ENCODE measurements around the gene TMEM54. TPM values are rescaled to one million over a fixed set of nuclear protein-coding genes. Genes with fewer than 3 reads are reported as not detected.

TMEM54 gene
- total and polyA plus RNA-seq, 9 of the 15 experiments (the other 6 are each of a cell fraction or from before 2014, with no cell fraction given), result 1.00 to 16.2 (median 8.2) TPM

DNA sequence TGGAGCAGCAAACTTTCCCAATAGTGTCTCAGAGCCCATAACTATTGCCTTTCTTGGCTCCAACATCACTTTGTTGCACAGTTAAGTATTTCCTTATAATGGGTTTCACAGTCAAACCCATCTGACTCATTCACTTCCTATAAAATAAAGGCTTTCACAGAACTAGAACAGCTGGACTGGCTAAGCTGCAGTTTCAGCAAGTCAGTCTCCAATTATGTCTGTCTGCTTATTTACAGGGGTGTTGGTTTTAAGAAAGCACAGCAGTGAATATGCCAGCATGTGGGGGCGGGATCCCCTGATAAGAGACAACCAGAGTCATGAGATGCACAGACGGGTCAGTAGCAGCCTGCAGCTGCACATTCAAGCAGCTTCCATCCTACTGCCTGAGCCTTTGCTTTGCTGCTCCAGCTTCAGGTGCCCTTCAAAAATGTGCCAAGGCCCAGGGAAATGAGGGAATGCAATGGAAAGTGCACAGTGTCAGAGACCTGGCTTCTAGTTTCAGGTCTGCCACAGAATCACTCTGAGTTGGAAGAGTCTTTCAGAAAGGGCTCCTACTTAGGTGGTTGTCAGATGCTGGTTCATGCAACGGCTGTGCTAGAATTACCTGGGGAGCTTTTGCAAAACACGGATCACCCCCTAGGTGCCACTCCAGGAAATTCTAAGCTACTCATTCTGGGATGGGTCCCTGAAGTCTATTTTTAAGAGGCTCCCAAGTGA is 38.6 kb upstream of the TMEM54 start (continued):
- peak; percentile 64 for TF ChIP-seq EP300 (IDR thresholded peaks at IDR 0.05; ENCODE audit: low read length)
- no peak for TF ChIP-seq ZNF436 (CRISPR knock-in tag; IDR thresholded peaks at IDR 0.05)
- no peak for TF ChIP-seq TRIM24 (IDR thresholded peaks at IDR 0.05)
- TF ChIP-seq, protein P1, sequence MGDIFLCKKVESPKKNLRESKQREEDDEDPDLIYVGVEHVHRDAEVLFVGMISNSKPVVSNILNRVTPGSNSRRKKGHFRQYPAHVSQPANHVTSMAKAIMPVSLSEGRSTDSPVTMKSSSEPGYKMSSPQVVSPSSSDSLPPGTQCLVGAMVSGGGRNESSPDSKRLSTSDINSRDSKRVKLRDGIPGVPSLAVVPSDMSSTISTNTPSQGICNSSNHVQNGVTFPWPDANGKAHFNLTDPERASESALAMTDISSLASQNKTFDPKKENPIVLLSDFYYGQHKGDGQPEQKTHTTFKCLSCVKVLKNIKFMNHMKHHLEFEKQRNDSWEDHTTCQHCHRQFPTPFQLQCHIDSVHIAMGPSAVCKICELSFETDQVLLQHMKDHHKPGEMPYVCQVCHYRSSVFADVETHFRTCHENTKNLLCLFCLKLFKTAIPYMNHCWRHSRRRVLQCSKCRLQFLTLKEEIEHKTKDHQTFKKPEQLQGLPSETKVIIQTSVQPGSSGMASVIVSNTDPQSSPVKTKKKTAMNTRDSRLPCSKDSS (IDR thresholded peaks at IDR 0.05; ENCODE audit: low read depth, partially characterized antibody), result no peak
- no peak for TF ChIP-seq POU5F1 (IDR thresholded peaks at IDR 0.05; ENCODE audit: borderline replicate concordance, low read depth, low read length, partially characterized antibody)
- peak; percentile 80 for TF ChIP-seq KLF16 (IDR thresholded peaks at IDR 0.05)
- peak; percentile 97 for TF ChIP-seq EGR1 (conservative IDR thresholded peaks at IDR 0.05)
- no peak for TF ChIP-seq ZNF347 (CRISPR knock-in tag; IDR thresholded peaks at IDR 0.05; ENCODE audit: low read depth)
- TF ChIP-seq KLF6 (CRISPR knock-in tag; IDR thresholded peaks at IDR 0.05; ENCODE audit: borderline replicate concordance), result no peak
- TF ChIP-seq ZNF561 (CRISPR knock-in tag; conservative IDR thresholded peaks at IDR 0.05), result no peak
- TF ChIP-seq TAL1 (IDR thresholded peaks at IDR 0.05), result peak; percentile 65
- TF ChIP-seq ZNF3 (CRISPR knock-in tag; IDR thresholded peaks at IDR 0.05), result no peak
- peak in 1 of 2 experiments; percentile 30; a peak in 1 of 4 replicates for TF ChIP-seq NRF1 (conservative IDR thresholded peaks at IDR 0.05 in 1 of 2, IDR thresholded peaks at IDR 0.05 in 1 of 2)
- no peak for TF ChIP-seq ZNF707 (CRISPR knock-in tag; conservative IDR thresholded peaks at IDR 0.05)
- no peak for TF ChIP-seq SMARCB1 (IDR thresholded peaks at IDR 0.05; ENCODE audit: insufficient read length, low read depth)
- TF ChIP-seq HLTF (IDR thresholded peaks at IDR 0.05), result no peak
- TF ChIP-seq RAD21 (CRISPR knock-in tag; conservative IDR thresholded peaks at IDR 0.05 in 1 of 2, IDR thresholded peaks at IDR 0.05 in 1 of 2), result peak in 1 of 2 experiments; percentile 20; a peak in 1 of 4 replicates
- TF ChIP-seq ZNF384 (IDR thresholded peaks at IDR 0.05; ENCODE audit: low read depth, low read length), result no peak
- TF ChIP-seq, protein P2, sequence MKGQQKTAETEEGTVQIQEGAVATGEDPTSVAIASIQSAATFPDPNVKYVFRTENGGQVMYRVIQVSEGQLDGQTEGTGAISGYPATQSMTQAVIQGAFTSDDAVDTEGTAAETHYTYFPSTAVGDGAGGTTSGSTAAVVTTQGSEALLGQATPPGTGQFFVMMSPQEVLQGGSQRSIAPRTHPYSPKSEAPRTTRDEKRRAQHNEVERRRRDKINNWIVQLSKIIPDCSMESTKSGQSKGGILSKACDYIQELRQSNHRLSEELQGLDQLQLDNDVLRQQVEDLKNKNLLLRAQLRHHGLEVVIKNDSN (CRISPR knock-in tag; IDR thresholded peaks at IDR 0.05), result peak; percentile 20; the same call in 1 of the 2 replicates
- TF ChIP-seq FOXA3 (CRISPR knock-in tag; conservative IDR thresholded peaks at IDR 0.05 in 1 of 2, IDR thresholded peaks at IDR 0.05 in 1 of 2), result peak; percentile 80 to 89; a peak in 3 of 4 replicates
- no peak for TF ChIP-seq MTA1 (IDR thresholded peaks at IDR 0.05; ENCODE audit: borderline replicate concordance)
- TF ChIP-seq, protein P3, sequence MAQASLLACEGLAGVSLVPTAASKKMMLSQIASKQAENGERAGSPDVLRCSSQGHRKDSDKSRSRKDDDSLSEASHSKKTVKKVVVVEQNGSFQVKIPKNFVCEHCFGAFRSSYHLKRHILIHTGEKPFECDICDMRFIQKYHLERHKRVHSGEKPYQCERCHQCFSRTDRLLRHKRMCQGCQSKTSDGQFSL (CRISPR knock-in tag; IDR thresholded peaks at IDR 0.05), result no peak
- TF ChIP-seq, protein P3 (tag; IDR thresholded peaks at IDR 0.05), result no peak
- TF ChIP-seq CBX5 (IDR thresholded peaks at IDR 0.05; ENCODE audit: borderline replicate concordance, low read depth), result no peak
- no peak for TF ChIP-seq ZNF551 (CRISPR knock-in tag; IDR thresholded peaks at IDR 0.05)
- no peak for TF ChIP-seq NCOA2 (IDR thresholded peaks at IDR 0.05; ENCODE audit: partially characterized antibody in 2 of 2)
- no peak for TF ChIP-seq ARNT (IDR thresholded peaks at IDR 0.05)
- TF ChIP-seq NFE2L1 (tag; IDR thresholded peaks at IDR 0.05; ENCODE audit: borderline replicate concordance, low read depth), result no peak
- no peak for TF ChIP-seq KHSRP (IDR thresholded peaks at IDR 0.05)

Measured in K562 (cell line).